Activated naive CD8-positive, alpha-beta T cell treated with anti-CD3 and anti-CD28 coated beads, Interleukin-2, amount 10 ng/mL, durations not matched to agents 7 days and 5 days (primary cell): ENCODE results near the gene FAM114A2. TPM values are rescaled to one million over a fixed set of nuclear protein-coding genes. Genes with fewer than 3 reads are reported as not detected.

Experiments
- ATAC-seq: fragments of 150-1000 bp; cut with Tn5 transposase; one replicate; pipeline ENCODE4 v1.10.0; 2021; ENCODE audit warnings: low read depth, moderate library complexity
- POLR2A ChIA-PET: fragments of 350-600 bp; sonication (Branson Sonifier 250); formaldehyde crosslinking; loops from one replicate; lab custom pipeline; 2021; ENCODE audit warnings: antibody characterized with exemption; lab: Charles Lee
- DNase-seq: peaks from one replicate; pipeline ENCODE4 v3.0.0; 2021
- H3K27ac Mint-ChIP-seq: one replicate; pipeline ENCODE4 v1.8.0; 2022; ENCODE audit warnings: mild to moderate bottlenecking, mixed read lengths
- H3K27me3 Mint-ChIP-seq: one replicate; pipeline ENCODE4 v1.8.0; 2022; ENCODE audit warnings: mild to moderate bottlenecking, moderate library complexity, mixed read lengths
- H3K36me3 Mint-ChIP-seq: one replicate; pipeline ENCODE4 v1.8.0; 2021; ENCODE audit warnings: mild to moderate bottlenecking, mixed read lengths
- H3K4me1 Mint-ChIP-seq: one replicate; pipeline ENCODE4 v1.8.0; 2021; ENCODE audit warnings: mixed read lengths
- H3K4me3 Mint-ChIP-seq: one replicate; pipeline ENCODE4 v1.8.0; 2022; ENCODE audit warnings: mild to moderate bottlenecking, moderate library complexity, mixed read lengths
- H3K9me3 Mint-ChIP-seq: one replicate; pipeline ENCODE4 v1.8.0; 2021; ENCODE audit warnings: mixed read lengths
- total RNA-seq, 2 experiments: library from RNA; stranded (reverse); gene quantifications; one replicate each; pipeline ENCODE4 v1.2.3, GENCODE V29; 2021

Gene FAM114A2
- total RNA-seq, 2 experiments from 2014 or later = 25.8 to 28.6 TPM

- Mint-ChIP-seq H3K9me3 (no peaks in the 10 kb centered on the region), H3K36me3 (no peaks in the 10 kb centered on the region), H3K4me1 (peaks cover 2% of the 10 kb centered on the region), H3K4me3 (no peak overlapping the region), H3K27me3 (peaks cover 3% of the 10 kb centered on the region), H3K27ac (no peak overlapping the region)
- ATAC-seq (no peak), DNase-seq (no peak)
- POLR2A ChIA-PET = no interaction called here
Measured at GRCh38 chr5:153968761-153969562, 69.7 kb downstream of the FAM114A2 start.

GRCh38 chr5:153964880-153965645 is 73.6 kb downstream of the FAM114A2 start:
- H3K9me3 Mint-ChIP-seq = no peaks in the 10 kb centered on the region
- H3K27ac Mint-ChIP-seq = no peak overlapping the region
- DNase-seq (peak; percentile 48), ATAC-seq (no peak)
- no peak overlapping the region for H3K4me3 Mint-ChIP-seq
- POLR2A ChIA-PET = no interaction called here
- peaks cover 5% of the 10 kb centered on the region for H3K4me1 Mint-ChIP-seq
- no peaks in the 10 kb centered on the region for H3K36me3 Mint-ChIP-seq
- H3K27me3 Mint-ChIP-seq = peaks cover 4% of the 10 kb centered on the region

GRCh38 chr5:153964191-153964879 is 74.4 kb downstream of the FAM114A2 start:
- peaks cover 5% of the 10 kb centered on the region for H3K4me1 Mint-ChIP-seq
- no peak overlapping the region for H3K4me3 Mint-ChIP-seq
- no peak for DNase-seq
- POLR2A ChIA-PET = no interaction called here
- H3K9me3 Mint-ChIP-seq = no peaks in the 10 kb centered on the region
- H3K36me3 Mint-ChIP-seq = no peaks in the 10 kb centered on the region
- no peak overlapping the region for H3K27ac Mint-ChIP-seq
- H3K27me3 Mint-ChIP-seq = peaks cover 4% of the 10 kb centered on the region
- ATAC-seq = no peak

- ATAC-seq (peak; percentile 56), DNase-seq (no peak)
- Mint-ChIP-seq H3K27me3 (peaks cover 4% of the 10 kb centered on the region), H3K4me1 (peaks cover 5% of the 10 kb centered on the region), H3K36me3 (no peaks in the 10 kb centered on the region), H3K4me3 (no peak overlapping the region), H3K9me3 (no peaks in the 10 kb centered on the region), H3K27ac (no peak overlapping the region)
- POLR2A ChIA-PET = no interaction called here
Measured at GRCh38 chr5:153960269-153961215, 78.2 kb downstream of the FAM114A2 start.

- Mint-ChIP-seq H3K27me3 (peaks cover 6% of the 10 kb centered on the region), H3K27ac (no peak overlapping the region), H3K36me3 (no peaks in the 10 kb centered on the region), H3K4me3 (no peak overlapping the region), H3K4me1 (peaks cover 5% of the 10 kb centered on the region), H3K9me3 (no peaks in the 10 kb centered on the region)
- ATAC-seq = no peak
- no peak for DNase-seq
- POLR2A ChIA-PET = no interaction called here
Measured at GRCh38 chr5:153959134-153959957, 79.4 kb downstream of the FAM114A2 start.

GRCh38 chr5:153957205-153957604 is 81.5 kb downstream of the FAM114A2 start:
- no peak for ATAC-seq
- H3K9me3 Mint-ChIP-seq = no peaks in the 10 kb centered on the region
- no peaks in the 10 kb centered on the region for H3K36me3 Mint-ChIP-seq

GRCh38 chr5:153953411-153953810 is 85.3 kb downstream of the FAM114A2 start:
- POLR2A ChIA-PET = no interaction called here
- Mint-ChIP-seq H3K36me3 (no peaks in the 10 kb centered on the region), H3K4me1 (no peaks in the 10 kb centered on the region), H3K27me3 (peaks cover 4% of the 10 kb centered on the region), H3K27ac (no peak overlapping the region), H3K4me3 (no peak overlapping the region), H3K9me3 (peaks cover 1% of the 10 kb centered on the region)
- ATAC-seq (no peak), DNase-seq (no peak)

More at GRCh38 chr5:153957205-153957604, 81.5 kb downstream of the FAM114A2 start:
- peaks cover 5% of the 10 kb centered on the region for H3K4me1 Mint-ChIP-seq
- DNase-seq = no peak
- POLR2A ChIA-PET = no interaction called here
- H3K4me3 Mint-ChIP-seq = no peak overlapping the region
- H3K27ac Mint-ChIP-seq = no peak overlapping the region
- peaks cover 6% of the 10 kb centered on the region for H3K27me3 Mint-ChIP-seq

GRCh38 chr5:153952893-153953292 is 85.8 kb downstream of the FAM114A2 start:
- H3K27ac Mint-ChIP-seq = no peak overlapping the region
- H3K27me3 Mint-ChIP-seq = peaks cover 4% of the 10 kb centered on the region
- H3K9me3 Mint-ChIP-seq = peaks cover 1% of the 10 kb centered on the region
- H3K4me1 Mint-ChIP-seq = no peaks in the 10 kb centered on the region
- POLR2A ChIA-PET = no interaction called here
- ATAC-seq (no peak), DNase-seq (no peak)
- no peaks in the 10 kb centered on the region for H3K36me3 Mint-ChIP-seq
- H3K4me3 Mint-ChIP-seq = no peak overlapping the region

GRCh38 chr5:153952057-153952456 is 86.7 kb downstream of the FAM114A2 start:
- Mint-ChIP-seq H3K36me3 (no peaks in the 10 kb centered on the region), H3K27me3 (peaks cover 4% of the 10 kb centered on the region), H3K4me1 (no peaks in the 10 kb centered on the region), H3K9me3 (peaks cover 1% of the 10 kb centered on the region), H3K4me3 (no peak overlapping the region), H3K27ac (no peak overlapping the region)
- ATAC-seq = no peak
- POLR2A ChIA-PET = no interaction called here
- DNase-seq = no peak

GRCh38 chr5:153941265-153941664 is 97.4 kb downstream of the FAM114A2 start:
- H3K4me3 Mint-ChIP-seq = no peak overlapping the region
- H3K9me3 Mint-ChIP-seq = peaks cover 18% of the 10 kb centered on the region
- H3K36me3 Mint-ChIP-seq = no peaks in the 10 kb centered on the region
- no peaks in the 10 kb centered on the region for H3K27me3 Mint-ChIP-seq
- no peak for ATAC-seq
- DNase-seq = no peak
- no peak overlapping the region for H3K27ac Mint-ChIP-seq
- H3K4me1 Mint-ChIP-seq = no peaks in the 10 kb centered on the region
- POLR2A ChIA-PET = no interaction called here
